ENCODE data around the gene BTBD7. TPM values are rescaled to one million over a fixed set of nuclear protein-coding genes. Genes with fewer than 3 reads are reported as not detected.

BTBD7 gene
- total and polyA plus RNA-seq, 4 experiments from 2014 or later: 6.9 to 38.3 (median 19.5) TPM

GRCh38 chr14:93195316-93195999 lies 137.4 kb downstream of the BTBD7 start:
- Mint-ChIP-seq H3K4me1 (peaks cover 0 to 4% (median 1%) of the 10 kb centered on the region in 4 donors), H3K27me3 (no peaks in the 10 kb centered on the region), H3K9me3 (no peaks in the 10 kb centered on the region), H3K4me3 (no peak overlapping the region), H3K27ac (no peak overlapping the region), H3K36me3 (no peaks in the 10 kb centered on the region)
- H3K27me3 ChIP-seq (ENCODE audit: insufficient read depth, low read length): no peaks in the 10 kb centered on the region
- H3K4me3 ChIP-seq (ENCODE audit: low read length in 2 of 2): no peak overlapping the region
- H3K36me3 ChIP-seq (ENCODE audit: insufficient read depth, low read length): no peaks in the 10 kb centered on the region
- no peak overlapping the region for H3K27ac ChIP-seq (ENCODE audit: low read depth, low read length)
- no peak for DNase-seq
- CTCF ChIA-PET (ENCODE audit: partially characterized antibody): interaction anchor here (0.9 to 1.6 kb wide), 4 partner anchors 9 to 17 kb away, joined by 3 to 6 read pairs (median 4); partner anchors contain the start of genes GON7, LYSET and UBR7
- intact Hi-C loops (cut with micrococcal nuclease): no loop called here
- H3K4me1 ChIP-seq (ENCODE audit: insufficient read depth, low read length): no peaks in the 10 kb centered on the region
- H3K9me3 ChIP-seq (ENCODE audit: control insufficient read depth in 1 of 2, low read length in 2 of 2): no peaks in the 10 kb centered on the region
- POLR2A ChIA-PET (ENCODE audit: partially characterized antibody): interaction anchor here (0.6 to 1.5 kb wide), 2 partner anchors 11 to 38 kb away, joined by 3 to 7 read pairs; partner anchors contain the start of genes GON7 and UBR7

Other genes starting within 250 kb of the BTBD7 start
- 10 to 100 TPM; 26.8 to 30.0 TPM for gene ITPK1, start 217.1 kb downstream of the BTBD7 start, total RNA-seq
- 10 to 100 TPM; 12.5 to 26.9 TPM for gene ITPK1, start 217.1 kb downstream of the BTBD7 start, polyA plus RNA-seq
- 10 to 100 TPM; 39.0 to 39.9 TPM for gene MOAP1, start 148.1 kb downstream of the BTBD7 start, total RNA-seq
- gene MOAP1, start 148.1 kb downstream of the BTBD7 start, polyA plus RNA-seq: 100 to 1,000 TPM in 1 of 2 donors, 10 to 100 TPM in 1; 59.4 to 108 TPM
- gene LYSET, start 147.7 kb downstream of the BTBD7 start, total RNA-seq: 10 to 100 TPM; 20.2 to 24.0 TPM
- gene LYSET, start 147.7 kb downstream of the BTBD7 start, polyA plus RNA-seq: 10 to 100 TPM; 37.3 to 44.5 TPM
- gene GON7, start 126.0 kb downstream of the BTBD7 start, total RNA-seq: 10 to 100 TPM; 11.6 to 12.7 TPM
- gene GON7, start 126.0 kb downstream of the BTBD7 start, polyA plus RNA-seq: 10 to 100 TPM; 23.0 to 28.8 TPM
- 10 to 100 TPM; 17.5 to 17.8 TPM for gene UBR7, start 125.8 kb downstream of the BTBD7 start, total RNA-seq
- 10 to 100 TPM; 28.5 to 47.8 TPM for gene UBR7, start 125.8 kb downstream of the BTBD7 start, polyA plus RNA-seq
- not detected for gene COX8C, start 14.1 kb upstream of the BTBD7 start, total RNA-seq
- not detected for gene COX8C, start 14.1 kb upstream of the BTBD7 start, polyA plus RNA-seq
- gene UNC79, start 97.9 kb upstream of the BTBD7 start, total RNA-seq: under 1 TPM; 0.03 to 0.06 TPM
- not detected for gene UNC79, start 97.9 kb upstream of the BTBD7 start, polyA plus RNA-seq

Data from CD4-positive, alpha-beta memory T cell (primary cell).